Measurements from ENCODE around the gene FAM98C.

The FAM98C gene

GRCh38 chr19:38395381-38396114 is 7.3 kb upstream of the FAM98C start:
- no peak for TF ChIP-seq CTCF (IDR thresholded peaks at IDR 0.05)
- no peaks in the 10 kb centered on the region for H3K36me3 ChIP-seq
- no peaks in the 10 kb centered on the region for H3K4me1 ChIP-seq (ENCODE audit: control insufficient read depth in 1 of 2, insufficient read depth in 1 of 2, low read depth in 1 of 2, low read length in 1 of 2)
- H3K27me3 ChIP-seq, result peaks cover 100% of the 10 kb centered on the region
- H3K9me3 ChIP-seq, result no peaks in the 10 kb centered on the region
- no peak overlapping the region for H3K4me3 ChIP-seq (ENCODE audit: low read depth in 1 of 2, low read length in 1 of 2)
- H3K27ac ChIP-seq, result no peak overlapping the region

- H3K9me3 ChIP-seq, result no peaks in the 10 kb centered on the region
- no peak overlapping the region for H3K4me3 ChIP-seq (ENCODE audit: low read depth in 1 of 2, low read length in 1 of 2)
- peaks cover 9 to 12% of the 10 kb centered on the region in 2 experiments for H3K4me1 ChIP-seq (ENCODE audit: control insufficient read depth in 1 of 2, insufficient read depth in 1 of 2, low read depth in 1 of 2, low read length in 1 of 2)
- TF ChIP-seq CTCF (IDR thresholded peaks at IDR 0.05), result no peak
- peaks cover 70% of the 10 kb centered on the region for H3K27me3 ChIP-seq
- no peak overlapping the region for H3K27ac ChIP-seq
- H3K36me3 ChIP-seq, result no peaks in the 10 kb centered on the region
Measured at GRCh38 chr19:38399081-38399480, 3.8 kb upstream of the FAM98C start.

- Histone ChIP-seq H3K9me3 (no peaks in the 10 kb centered on the region), H3K4me1 (ENCODE audit: control insufficient read depth in 1 of 2, insufficient read depth in 1 of 2, low read depth in 1 of 2, low read length in 1 of 2) (peaks cover 13 to 15% of the 10 kb centered on the region in 2 experiments), H3K4me3 (ENCODE audit: low read depth in 1 of 2, low read length in 1 of 2) (no peak overlapping the region), H3K27me3 (peaks cover 65% of the 10 kb centered on the region), H3K27ac (no peak overlapping the region), H3K36me3 (no peaks in the 10 kb centered on the region)
- TF ChIP-seq CTCF (IDR thresholded peaks at IDR 0.05), result no peak
Measured at GRCh38 chr19:38399537-38399936, 3.4 kb upstream of the FAM98C start.

- Histone ChIP-seq H3K27me3 (peaks cover 57% of the 10 kb centered on the region), H3K36me3 (peaks cover 8% of the 10 kb centered on the region), H3K9me3 (no peaks in the 10 kb centered on the region), H3K4me3 (ENCODE audit: low read depth in 1 of 2, low read length in 1 of 2) (no peak overlapping the region), H3K4me1 (ENCODE audit: control insufficient read depth in 1 of 2, insufficient read depth in 1 of 2, low read depth in 1 of 2, low read length in 1 of 2) (peaks cover 13 to 15% of the 10 kb centered on the region in 2 experiments), H3K27ac (no peak overlapping the region)
- TF ChIP-seq CTCF (IDR thresholded peaks at IDR 0.05), result no peak
Measured at GRCh38 chr19:38400361-38400760, 2.5 kb upstream of the FAM98C start.

GRCh38 chr19:38401148-38401547 is 1.7 kb upstream of the FAM98C start:
- no peak for TF ChIP-seq CTCF (IDR thresholded peaks at IDR 0.05)
- no peak overlapping the region for H3K4me3 ChIP-seq (ENCODE audit: low read depth in 1 of 2, low read length in 1 of 2)
- H3K4me1 ChIP-seq (ENCODE audit: control insufficient read depth in 1 of 2, insufficient read depth in 1 of 2, low read depth in 1 of 2, low read length in 1 of 2), result peaks cover 13 to 15% of the 10 kb centered on the region in 2 experiments
- H3K36me3 ChIP-seq, result peaks cover 15% of the 10 kb centered on the region
- H3K27ac ChIP-seq, result no peak overlapping the region
- no peaks in the 10 kb centered on the region for H3K9me3 ChIP-seq
- peaks cover 49% of the 10 kb centered on the region for H3K27me3 ChIP-seq
